Choroid plexus epithelial cell (primary cell): Measurements from ENCODE around the gene PDLIM7.
A peak's percentile ranks its signal among the peaks of the same experiment; 100 is the strongest.

Experiments
- DNase-seq: peaks from one replicate; pipeline ENCODE4 v3.0.0-alpha.2; 2010; ENCODE audit warnings: low read depth
- H3K4me3 ChIP-seq: 2 replicates; pipeline ENCODE4 v1.5.1; 2011; ENCODE audit warnings: low read depth, mild to moderate bottlenecking, control low read depth, low read length, moderate library complexity
- CTCF ChIP-seq: conservative IDR thresholded peaks from 2 replicates; pipeline ENCODE4 v1.5.1; 2011; ENCODE audit warnings: low read depth, mild to moderate bottlenecking, control low read depth, inconsistent platforms, low read length, moderate library complexity

PDLIM7 gene

GRCh38 chr5:177454397-177455035 lies 42.9 kb downstream of the PDLIM7 start:
- peak overlapping the region; percentile 54 for H3K4me3 ChIP-seq
- TF ChIP-seq CTCF, result peak; percentile 63
- peak; percentile 87 for DNase-seq

GRCh38 chr5:177453852-177454396 lies 43.5 kb downstream of the PDLIM7 start:
- H3K4me3 ChIP-seq, result peak overlapping the region; percentile 36
- peak; percentile 33 for DNase-seq
- no peak for TF ChIP-seq CTCF

GRCh38 chr5:177452688-177453638 lies 44.4 kb downstream of the PDLIM7 start:
- TF ChIP-seq CTCF, result no peak
- H3K4me3 ChIP-seq, result no peak overlapping the region
- DNase-seq, result no peak

GRCh38 chr5:177450667-177451424 lies 46.6 kb downstream of the PDLIM7 start:
- DNase-seq, result no peak
- H3K4me3 ChIP-seq, result no peak overlapping the region
- no peak for TF ChIP-seq CTCF

- DNase-seq, result no peak
- TF ChIP-seq CTCF, result no peak
- no peak overlapping the region for H3K4me3 ChIP-seq
These were observed 48.0 kb downstream of the PDLIM7 start for GRCh38 chr5:177449140-177450061.
